Type B pancreatic cell (in vitro differentiated cells): ENCODE data around the gene S100A1. TPM values are rescaled to one million over a fixed set of nuclear protein-coding genes. Genes with fewer than 3 reads are reported as not detected.

ENCODE experiments used
- total RNA-seq: library from RNA; stranded (reverse); gene quantifications from 2 replicates; pipeline ENCODE4 v1.2.1, GENCODE V29; 2021; ENCODE audit warnings: low replicate concordance

The S100A1 gene
- total RNA-seq, 1 donor from 2014 or later = 0.97 TPM

Other genes with a start within 250 kb of the S100A1 start
- 667 and 678 TPM in 2 replicates for gene S100A8, start 237.4 kb upstream of the S100A1 start, total RNA-seq
- not detected in 2 replicates for gene S100A7A, start 211.9 kb upstream of the S100A1 start, total RNA-seq
- 6.2 and 10.2 TPM in 2 replicates for gene S100A7, start 167.8 kb upstream of the S100A1 start, total RNA-seq
- gene S100A6, start 92.4 kb upstream of the S100A1 start, total RNA-seq = 21.9 and 1,154 TPM in 2 replicates
- gene S100A5, start 87.5 kb upstream of the S100A1 start, total RNA-seq = 0.62 TPM in 1 of 2 replicates, not detected in the other
- 61.0 and 200 TPM in 2 replicates for gene S100A4, start 82.6 kb upstream of the S100A1 start, total RNA-seq
- 1.4 and 2.8 TPM in 2 replicates for gene S100A3, start 79.2 kb upstream of the S100A1 start, total RNA-seq
- gene S100A2, start 62.6 kb upstream of the S100A1 start, total RNA-seq = 0.75 and 2.4 TPM in 2 replicates
- 173 and 517 TPM in 2 replicates for gene S100A16, start 15.3 kb upstream of the S100A1 start, total RNA-seq
- 139 and 266 TPM in 2 replicates for gene S100A14, start 12.1 kb upstream of the S100A1 start, total RNA-seq
- 58.3 and 102 TPM in 2 replicates for gene S100A13, start 929 bp upstream of the S100A1 start, total RNA-seq
- gene CHTOP, start 5.6 kb downstream of the S100A1 start, total RNA-seq = 87.5 and 108 TPM in 2 replicates
- gene SNAPIN, start 30.3 kb downstream of the S100A1 start, total RNA-seq = 28.2 and 40.3 TPM in 2 replicates
- gene ILF2, start 42.6 kb downstream of the S100A1 start, total RNA-seq = 241 and 291 TPM in 2 replicates
- 2.2 and 2.4 TPM in 2 replicates for gene NPR1, start 50.3 kb downstream of the S100A1 start, total RNA-seq
- 70.3 and 90.8 TPM in 2 replicates for gene INTS3, start 99.6 kb downstream of the S100A1 start, total RNA-seq
- 20.6 and 22.1 TPM in 2 replicates for gene SLC27A3, start 147.0 kb downstream of the S100A1 start, total RNA-seq